Small intestine (tissue), 7 donors: ENCODE data around the gene NLRC3. TPM values are rescaled to one million over a fixed set of nuclear protein-coding genes. Genes with fewer than 3 reads are reported as not detected.

Experiments used
- DNase-seq, 2 donors: peaks; one replicate each; pipeline versions ENCODE4 v3.0.0 to v3.0.0-alpha.2; 2013
- FAIRE-seq: peaks from 2 replicates; lab custom pipeline; 2012; peaks lifted over from hg19 to GRCh38; lab: Jason Lieb, UNC
- H3K27ac ChIP-seq, 3 donors: one replicate each; pipeline ENCODE4 v1.5.1; 2013; ENCODE audit warnings: low read length in 2 of 3, mild to moderate bottlenecking in 2 of 3, control low read depth in 1 of 3, inconsistent platforms in 1 of 3, low read depth in 1 of 3, moderate library complexity in 1 of 3
- H3K27me3 ChIP-seq, 3 donors: one replicate each; pipeline ENCODE4 v1.6.1; 2013; ENCODE audit warnings: low read length in 3 of 3, inconsistent platforms in 1 of 3; ENCODE audit not compliant: control insufficient read depth in 3 of 3, insufficient read depth in 3 of 3
- H3K36me3 ChIP-seq, 3 donors: one replicate each; pipeline ENCODE4 v1.6.1; 2013; ENCODE audit warnings: low read length in 3 of 3, inconsistent platforms in 1 of 3, low read depth in 1 of 3, mild to moderate bottlenecking in 1 of 3, moderate library complexity in 1 of 3; ENCODE audit not compliant: control insufficient read depth in 3 of 3, insufficient read depth in 2 of 3
- H3K4me1 ChIP-seq, 3 donors: one replicate each; pipeline ENCODE4 v1.6.1; 2013; ENCODE audit warnings: low read length in 2 of 3, inconsistent platforms in 1 of 3, low read depth in 1 of 3, mild to moderate bottlenecking in 1 of 3, moderate library complexity in 1 of 3; ENCODE audit not compliant: control insufficient read depth in 3 of 3, insufficient read depth in 2 of 3
- H3K4me3 ChIP-seq, 3 donors: one replicate each; pipeline ENCODE4 v1.5.1; 2013; ENCODE audit warnings: low read length in 3 of 3, control low read depth in 1 of 3, inconsistent platforms in 1 of 3, low read depth in 1 of 3, mild to moderate bottlenecking in 1 of 3, moderate library complexity in 1 of 3
- H3K9me3 ChIP-seq, 2 donors: one replicate each; pipeline ENCODE4 v1.6.1; 2013; ENCODE audit warnings: low read depth in 1 of 2, low read length in 1 of 2; ENCODE audit not compliant: control insufficient read depth in 2 of 2, insufficient read depth in 1 of 2
- WGBS, 3 donors: extraction: QIAGEN DNeasy Blood & Tissue Kit; methylation state at CpG; one replicate each; pipeline ENCODE4 v1.1.7; 2013; 5-methylcytosine and 5-hydroxymethylcytosine counted together
- polyA plus RNA-seq, 4 donors: library from polyadenylated mRNA; stranded (reverse) in 3 of 4; unstranded in 1 of 4; fragments of 200-250 nt in 3 of 4; fragments of 120-200 nt in 1 of 4; gene quantifications; one replicate each; pipeline versions ENCODE4 v1.2.1 to v1.2.3, GENCODE V29; 2013
- donor health status: healthy with polysubstance abuse.
- donor health status: control.
- donor health status: control.
- donor health status: Bipolar disorder and iron deficiency.
- donor health status: healthy.

NLRC3 gene
- polyA plus RNA-seq, 4 donors, result 0.67 to 1.9 (median 0.95) TPM

DNA sequence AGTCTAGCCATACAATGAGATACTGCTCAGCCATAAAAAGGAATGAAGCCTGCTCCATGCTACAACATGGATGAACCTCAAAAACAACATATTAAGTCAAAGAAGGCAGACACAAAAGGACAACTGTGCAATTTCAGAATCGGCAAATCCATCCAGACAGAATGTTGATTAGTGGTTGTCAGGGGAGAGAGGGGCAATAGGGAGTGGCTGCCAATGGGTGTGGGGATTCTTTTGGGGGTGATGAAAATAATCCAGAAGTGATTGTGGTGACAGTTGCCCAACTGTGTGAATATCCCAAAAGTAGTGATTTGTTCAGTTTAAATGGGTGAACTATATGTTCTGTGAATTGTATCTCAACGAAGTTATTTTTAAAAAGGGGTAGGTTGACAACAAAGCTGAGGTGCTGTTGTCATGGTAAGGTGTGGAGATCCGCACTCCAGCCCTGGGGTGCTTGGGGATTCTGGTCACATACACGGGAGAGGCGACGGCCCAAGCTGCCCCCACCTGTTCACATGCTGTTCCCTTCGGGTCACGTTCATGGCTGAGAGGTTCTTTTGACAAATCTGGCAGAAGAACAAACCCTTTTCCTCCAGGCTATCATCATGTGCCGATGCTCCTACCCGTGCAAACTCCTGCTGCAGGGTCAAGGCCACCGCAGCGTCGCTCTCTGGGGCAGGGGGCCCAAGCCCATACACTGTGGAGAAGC is 24.6 kb upstream of the NLRC3 start:
- H3K4me1 ChIP-seq, result no peaks in the 10 kb centered on the region
- WGBS, 3 donors, result 89 to 94% (median 92%) methylated on average over 13 of the region's 13 CpGs
- no peaks in the 10 kb centered on the region for H3K27me3 ChIP-seq
- H3K36me3 ChIP-seq, result peaks cover 0 to 60% (median 0%) of the 10 kb centered on the region in 3 donors
- FAIRE-seq (no peak), DNase-seq (no peak)
- no peak overlapping the region for H3K27ac ChIP-seq
- H3K9me3 ChIP-seq, result peaks cover 0 to 13% of the 10 kb centered on the region in 2 donors
- no peak overlapping the region for H3K4me3 ChIP-seq

DNA sequence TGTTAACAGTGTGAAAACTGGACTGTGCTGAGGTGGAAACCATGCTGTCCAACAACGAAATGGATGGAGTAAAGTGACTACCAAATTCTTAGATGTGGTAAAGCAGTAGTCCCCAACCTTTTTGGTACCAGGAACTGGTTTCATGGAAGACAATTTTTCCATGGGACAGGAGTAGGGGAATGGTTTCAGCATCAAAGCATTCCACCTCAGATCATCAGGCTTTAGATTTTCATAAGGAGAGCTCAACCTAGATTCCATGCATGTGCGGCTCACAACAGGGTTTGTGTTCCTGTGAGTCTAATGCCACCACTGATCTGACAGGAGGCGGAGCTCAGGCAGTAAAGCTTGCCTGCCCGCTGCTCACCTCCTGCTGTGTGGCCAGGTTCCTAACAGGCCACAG is 22.7 kb upstream of the NLRC3 start:
- no peak overlapping the region for H3K27ac ChIP-seq
- H3K4me3 ChIP-seq, result no peak overlapping the region
- FAIRE-seq, result no peak
- peaks cover 0 to 70% (median 0%) of the 10 kb centered on the region in 3 donors for H3K36me3 ChIP-seq
- 97 to 99% (median 98%) methylated on average over 4 of the region's 4 CpGs for WGBS, 3 donors
- H3K4me1 ChIP-seq, result no peaks in the 10 kb centered on the region
- H3K27me3 ChIP-seq, result no peaks in the 10 kb centered on the region
- H3K9me3 ChIP-seq, result peaks cover 0 to 13% of the 10 kb centered on the region in 2 donors
- no peak for DNase-seq

DNA sequence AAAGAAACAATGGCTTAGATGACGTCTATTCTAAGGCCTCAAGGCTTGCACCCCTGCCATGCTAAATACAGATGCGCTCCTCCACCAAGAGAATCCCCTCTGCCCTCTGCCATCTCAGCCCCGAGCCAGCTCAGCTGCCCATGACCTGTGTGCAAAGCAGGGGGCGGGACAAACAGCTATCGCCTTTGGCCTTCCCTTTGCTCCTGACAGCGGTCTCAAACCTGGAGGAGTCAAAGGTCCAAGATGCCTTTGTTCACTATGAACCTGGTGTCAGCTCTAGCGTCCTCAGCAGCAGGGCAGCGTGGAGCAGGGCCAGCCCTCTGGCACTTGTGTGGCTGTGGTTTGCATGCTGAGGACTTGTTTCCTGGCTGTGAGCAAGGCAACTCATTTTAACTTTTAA is 21.9 kb upstream of the NLRC3 start:
- no peak overlapping the region for H3K27ac ChIP-seq
- peaks cover 0 to 78% (median 0%) of the 10 kb centered on the region in 3 donors for H3K36me3 ChIP-seq
- 85 to 92% (median 90%) methylated on average over 8 of the region's 8 CpGs for WGBS, 3 donors
- no peaks in the 10 kb centered on the region for H3K4me1 ChIP-seq
- H3K4me3 ChIP-seq, result no peak overlapping the region
- FAIRE-seq (no peak), DNase-seq (no peak)
- H3K9me3 ChIP-seq, result peaks cover 0 to 13% of the 10 kb centered on the region in 2 donors
- no peaks in the 10 kb centered on the region for H3K27me3 ChIP-seq

DNA sequence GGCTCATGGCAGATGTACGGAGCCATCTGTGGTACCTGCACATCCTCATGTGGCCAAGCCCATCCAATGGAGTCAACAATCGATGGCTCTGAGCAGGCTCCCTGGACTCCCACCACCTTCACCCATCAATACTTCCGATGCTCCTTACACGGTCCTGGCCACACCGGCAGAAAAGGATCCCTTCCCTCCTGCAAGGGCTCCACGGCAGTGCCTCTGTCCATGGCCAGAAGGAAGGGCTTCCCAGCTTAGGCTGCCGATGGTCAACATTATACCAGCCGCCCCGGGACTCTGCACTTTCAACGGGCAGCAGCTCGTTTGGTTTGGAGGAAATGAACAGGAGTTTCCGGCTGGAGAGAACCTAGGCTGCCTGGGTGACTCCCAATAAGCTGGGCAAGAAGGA is 21.0 kb upstream of the NLRC3 start:
- DNase-seq (no peak), FAIRE-seq (no peak)
- peaks cover 0 to 76% (median 0%) of the 10 kb centered on the region in 3 donors for H3K36me3 ChIP-seq
- no peak overlapping the region for H3K4me3 ChIP-seq
- H3K9me3 ChIP-seq, result peaks cover 0 to 13% of the 10 kb centered on the region in 2 donors
- H3K27ac ChIP-seq, result no peak overlapping the region
- 95% methylated on average over 12 of the region's 12 CpGs for WGBS, 3 donors
- no peaks in the 10 kb centered on the region for H3K27me3 ChIP-seq
- no peaks in the 10 kb centered on the region for H3K4me1 ChIP-seq

DNA sequence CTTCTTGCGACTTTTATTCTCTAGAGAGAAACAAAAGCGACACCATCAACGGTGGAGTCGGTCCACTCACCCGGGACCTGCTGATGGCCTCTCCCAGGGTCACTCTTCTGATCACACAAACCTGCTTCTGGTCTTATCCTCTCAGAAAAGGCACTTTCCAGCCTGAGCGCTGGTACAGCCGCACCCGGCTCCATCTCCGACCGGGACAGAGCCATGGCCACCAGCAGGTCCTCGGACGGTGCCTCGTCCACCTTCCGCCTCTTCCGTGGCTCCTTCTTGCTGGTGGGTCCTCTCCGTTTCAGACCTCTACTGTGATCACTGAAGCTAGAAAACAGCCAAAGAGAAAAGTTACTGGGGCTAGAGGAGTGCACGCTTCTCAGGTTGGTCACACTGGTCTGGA is 20.5 kb upstream of the NLRC3 start:
- no peaks in the 10 kb centered on the region for H3K4me1 ChIP-seq
- DNase-seq (no peak), FAIRE-seq (no peak)
- peaks cover 0 to 13% of the 10 kb centered on the region in 2 donors for H3K9me3 ChIP-seq
- no peak overlapping the region for H3K4me3 ChIP-seq
- 95 to 97% (median 96%) methylated on average over 17 of the region's 17 CpGs for WGBS, 3 donors
- no peak overlapping the region for H3K27ac ChIP-seq
- H3K36me3 ChIP-seq, result peaks cover 0 to 71% (median 0%) of the 10 kb centered on the region in 3 donors
- H3K27me3 ChIP-seq, result no peaks in the 10 kb centered on the region

DNA sequence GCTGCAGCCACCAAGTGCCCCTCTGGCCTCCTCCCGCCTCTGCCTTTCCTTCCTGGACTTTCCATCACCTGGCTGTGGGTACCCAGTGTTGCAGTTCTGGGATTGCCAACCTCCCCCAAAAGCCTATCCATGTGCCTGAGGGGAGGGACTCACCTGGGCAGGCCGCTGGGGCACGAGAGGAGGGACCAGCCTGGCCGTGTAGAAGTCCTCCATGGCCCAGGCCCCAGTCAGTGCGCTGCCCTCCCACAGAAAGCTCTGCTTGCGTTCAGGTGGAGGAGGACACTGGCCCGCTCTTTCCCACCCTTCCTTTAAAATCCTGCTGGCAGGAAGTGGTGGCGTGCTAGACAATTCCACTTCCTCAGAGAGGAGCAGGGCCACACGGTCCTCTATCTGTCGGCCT is 20.0 kb upstream of the NLRC3 start:
- H3K36me3 ChIP-seq, result peaks cover 0 to 72% (median 0%) of the 10 kb centered on the region in 3 donors
- WGBS, 3 donors, result 83 to 94% (median 90%) methylated on average over 10 of the region's 10 CpGs
- H3K27ac ChIP-seq, result no peak overlapping the region
- H3K4me3 ChIP-seq, result no peak overlapping the region
- no peak for FAIRE-seq
- H3K9me3 ChIP-seq, result peaks cover 0 to 13% of the 10 kb centered on the region in 2 donors
- no peaks in the 10 kb centered on the region for H3K4me1 ChIP-seq
- no peak for DNase-seq
- no peaks in the 10 kb centered on the region for H3K27me3 ChIP-seq

DNA sequence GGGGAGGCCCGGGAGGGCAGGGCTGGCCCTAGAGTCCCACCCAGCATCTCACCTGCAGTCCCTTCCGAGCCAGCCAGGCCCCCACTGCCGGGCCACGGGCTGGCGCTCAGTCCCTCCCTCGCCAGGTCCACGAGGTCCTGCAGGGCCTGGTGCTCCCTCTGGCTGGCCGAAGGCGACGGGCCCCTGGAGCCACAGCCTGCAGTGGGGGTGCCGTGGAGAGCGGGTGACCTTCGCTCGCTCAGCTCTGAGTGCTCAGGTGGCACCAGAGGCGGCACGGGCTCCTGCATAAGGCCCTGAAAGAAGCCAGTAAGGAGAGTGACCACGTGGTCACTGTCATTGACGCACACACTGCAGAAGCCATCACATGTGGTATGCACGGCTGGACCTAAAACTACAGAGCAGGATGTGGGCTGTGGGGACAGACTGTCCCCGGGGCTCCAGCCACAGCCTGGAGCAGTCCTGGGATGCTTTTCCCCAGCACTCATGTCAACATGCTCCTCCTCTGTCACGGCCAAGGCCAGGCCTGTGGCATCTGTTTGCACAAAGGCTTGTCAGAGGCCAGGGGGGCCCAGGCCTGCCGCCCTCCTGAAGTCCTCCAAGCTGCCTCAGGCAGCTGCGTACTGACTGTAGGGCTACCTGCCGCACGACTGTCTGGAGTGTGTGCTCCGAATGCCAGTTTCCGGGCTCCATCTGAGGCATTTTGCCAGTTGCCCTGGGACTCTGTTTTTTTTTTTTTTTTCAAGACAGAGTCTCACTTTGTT is 19.1 kb upstream of the NLRC3 start:
- no peak overlapping the region for H3K27ac ChIP-seq
- FAIRE-seq (no peak), DNase-seq (no peak)
- H3K4me3 ChIP-seq, result no peak overlapping the region
- peaks cover 0 to 76% (median 0%) of the 10 kb centered on the region in 3 donors for H3K36me3 ChIP-seq
- H3K4me1 ChIP-seq, result no peaks in the 10 kb centered on the region
- peaks cover 0 to 13% of the 10 kb centered on the region in 2 donors for H3K9me3 ChIP-seq
- 91 to 95% (median 93%) methylated on average over 25 to 27 of the region's 27 CpGs for WGBS, 3 donors
- H3K27me3 ChIP-seq, result no peaks in the 10 kb centered on the region

DNA sequence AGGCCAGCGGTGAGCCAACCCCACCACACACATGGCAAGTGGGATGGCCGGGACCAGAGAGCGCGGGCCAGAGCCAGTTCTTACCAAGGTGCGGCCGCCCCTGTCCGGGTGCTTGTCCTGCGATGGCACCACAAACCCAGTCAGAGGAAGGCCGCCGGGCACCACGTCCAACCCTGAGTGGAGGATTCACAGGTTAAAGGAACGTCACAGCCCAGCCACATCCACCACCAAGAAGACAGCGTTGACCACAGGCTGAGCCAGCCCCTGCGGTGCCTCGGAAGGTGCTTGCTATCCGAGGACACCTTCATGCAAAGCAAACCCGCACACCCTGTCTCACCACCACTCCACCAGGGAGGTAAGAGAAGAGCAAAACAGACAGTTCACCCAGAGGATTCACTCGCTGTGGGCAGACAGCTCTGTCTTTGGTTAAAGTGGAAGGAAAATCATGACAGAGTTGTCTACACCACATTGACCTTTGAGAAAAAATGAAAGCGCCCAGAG is 18.4 kb upstream of the NLRC3 start:
- FAIRE-seq, result no peak
- DNase-seq, result no peak
- 81 to 97% (median 96%) methylated on average over 16 to 19 of the region's 19 CpGs for WGBS, 3 donors

More for the DNA sequence above, 18.4 kb upstream of the NLRC3 start:
- Histone ChIP-seq H3K27ac (no peak overlapping the region), H3K4me3 (no peak overlapping the region), H3K27me3 (no peaks in the 10 kb centered on the region), H3K36me3 (peaks cover 0 to 77% (median under 1%) of the 10 kb centered on the region in 3 donors), H3K9me3 (peaks cover 0 to 13% of the 10 kb centered on the region in 2 donors), H3K4me1 (no peaks in the 10 kb centered on the region)
